ENCODE measurements around the gene RABGAP1L. TPM values are rescaled to one million over a fixed set of nuclear protein-coding genes. Genes with fewer than 3 reads are reported as not detected.

RABGAP1L gene
- total and polyA plus RNA-seq, 2 donors (not counting 3 experiments of a cell fraction or from before 2014, with no cell fraction given) = 6.4 to 22.2 TPM

- TF ChIP-seq MAX (IDR thresholded peaks at IDR 0.05; ENCODE audit: insufficient read depth, insufficient read length) (no peak), FOS (IDR thresholded peaks at IDR 0.05; ENCODE audit: borderline replicate concordance, insufficient read depth, low read length) (no peak), GATA2 (IDR thresholded peaks at IDR 0.05; ENCODE audit: insufficient read depth, insufficient read length, low read depth, low read length) (no peak), JUN (IDR thresholded peaks at IDR 0.05; ENCODE audit: borderline replicate concordance, insufficient read depth, insufficient read length, low read depth) (no peak)
- Histone ChIP-seq H2AFZ (ENCODE audit: low read depth, low read length) (no peak overlapping the region), H3K4me2 (ENCODE audit: insufficient read depth, low read length) (no peak overlapping the region), H3K27me3 (ENCODE audit: control insufficient read depth in 2 of 2, insufficient read depth in 2 of 2, low read length in 2 of 2) (peaks cover 0 to 5% of the 10 kb centered on the region in 2 experiments), H3K9me1 (replicated peaks; ENCODE audit: control insufficient read depth, extremely low read depth, insufficient read depth, low read length) (no peaks in the 10 kb centered on the region), H3K4me1 (ENCODE audit: control insufficient read depth, extremely low read depth, insufficient read depth, low read length) (peaks cover 3% of the 10 kb centered on the region), H3K79me2 (ENCODE audit: control insufficient read depth, insufficient read depth, low read length) (no peaks in the 10 kb centered on the region), H3K27ac (ENCODE audit: insufficient read depth, low read depth, low read length) (no peak overlapping the region), H4K20me1 (replicated peaks; ENCODE audit: control insufficient read depth, extremely low read depth, insufficient read depth, low read length) (no peaks in the 10 kb centered on the region), H3K4me3 (replicated peaks in 1 of 3; ENCODE audit: insufficient read depth in 1 of 3, low read depth in 1 of 3, low read length in 3 of 3) (no peak overlapping the region), H3K9ac (replicated peaks; ENCODE audit: extremely low read depth, insufficient read depth, low read length) (no peak overlapping the region), H3K36me3 (ENCODE audit: control insufficient read depth in 2 of 2, extremely low read depth in 1 of 2, insufficient read depth in 2 of 2, low read length in 2 of 2) (no peaks in the 10 kb centered on the region), H3K9me3 (replicated peaks; ENCODE audit: control insufficient read depth, insufficient read depth, low read length) (no peaks in the 10 kb centered on the region)
- POLR2A ChIA-PET = no interaction called here
- CTCF ChIA-PET = interaction anchor here (0.5 to 1.5 kb wide), 2 partner anchors 14 to 65 kb away, joined by 3 to 4 read pairs; no protein-coding TSS in a partner anchor
- no peak for FAIRE-seq
- no TSS peak for BruUV-seq (replicated peaks)
- no peak for DNase-seq (ENCODE audit: low read depth, low spot score)
- dilution Hi-C loops (cut with MboI; ENCODE audit: extremely low pct_ligation_motif_present, low sequenced_read_pairs) = no loop called here
- intact Hi-C loops (cut with micrococcal nuclease) = no loop called here
These were observed 786.7 kb downstream of the RABGAP1L start for GRCh38 chr1:174946031-174946430.

- Histone ChIP-seq H3K27me3 (ENCODE audit: control insufficient read depth in 2 of 2, insufficient read depth in 2 of 2, low read length in 2 of 2) (peaks cover 0 to 5% of the 10 kb centered on the region in 2 experiments), H3K9me1 (replicated peaks; ENCODE audit: control insufficient read depth, extremely low read depth, insufficient read depth, low read length) (no peaks in the 10 kb centered on the region), H2AFZ (ENCODE audit: low read depth, low read length) (no peak overlapping the region), H3K4me2 (ENCODE audit: insufficient read depth, low read length) (no peak overlapping the region), H3K9ac (replicated peaks; ENCODE audit: extremely low read depth, insufficient read depth, low read length) (no peak overlapping the region), H3K4me3 (replicated peaks in 1 of 3; ENCODE audit: insufficient read depth in 1 of 3, low read depth in 1 of 3, low read length in 3 of 3) (no peak overlapping the region), H4K20me1 (replicated peaks; ENCODE audit: control insufficient read depth, extremely low read depth, insufficient read depth, low read length) (no peaks in the 10 kb centered on the region), H3K9me3 (replicated peaks; ENCODE audit: control insufficient read depth, insufficient read depth, low read length) (no peaks in the 10 kb centered on the region), H3K27ac (ENCODE audit: insufficient read depth, low read depth, low read length) (no peak overlapping the region), H3K36me3 (ENCODE audit: control insufficient read depth in 2 of 2, extremely low read depth in 1 of 2, insufficient read depth in 2 of 2, low read length in 2 of 2) (no peaks in the 10 kb centered on the region), H3K4me1 (ENCODE audit: control insufficient read depth, extremely low read depth, insufficient read depth, low read length) (peaks cover 3% of the 10 kb centered on the region), H3K79me2 (ENCODE audit: control insufficient read depth, insufficient read depth, low read length) (no peaks in the 10 kb centered on the region)
- POLR2A ChIA-PET = no interaction called here
- DNase-seq (ENCODE audit: low read depth, low spot score) = peak; percentile 55
- dilution Hi-C loops (cut with MboI; ENCODE audit: extremely low pct_ligation_motif_present, low sequenced_read_pairs) = no loop called here
- intact Hi-C loops (cut with micrococcal nuclease) = no loop called here
- peak; percentile 42 for FAIRE-seq
- CTCF ChIA-PET = interaction anchor here (0.9 kb wide), 1 partner anchor 17 kb away, joined by 4 read pairs; no protein-coding TSS in a partner anchor
- TF ChIP-seq POLR2AphosphoS5 (IDR thresholded peaks at IDR 0.05; ENCODE audit: insufficient read depth, low read depth, low read length) = no peak
- TF ChIP-seq MAX (IDR thresholded peaks at IDR 0.05; ENCODE audit: insufficient read depth, insufficient read length) = no peak
- no peak for TF ChIP-seq GATA2 (IDR thresholded peaks at IDR 0.05; ENCODE audit: insufficient read depth, insufficient read length, low read depth, low read length)
- TF ChIP-seq FOS (IDR thresholded peaks at IDR 0.05; ENCODE audit: borderline replicate concordance, insufficient read depth, low read length) = no peak
- no peak for TF ChIP-seq JUN (IDR thresholded peaks at IDR 0.05; ENCODE audit: borderline replicate concordance, insufficient read depth, insufficient read length, low read depth)
- no peak for TF ChIP-seq CTCF (IDR thresholded peaks at IDR 0.05; ENCODE audit: extremely low read depth in 1 of 2, insufficient read depth in 1 of 2, low read depth in 1 of 2, low read length in 2 of 2)
- TF ChIP-seq MYC (IDR thresholded peaks at IDR 0.05; ENCODE audit: low read depth, low read length) = no peak
- TF ChIP-seq EZH2 (IDR thresholded peaks at IDR 0.05; ENCODE audit: borderline replicate concordance, low read depth, low read length, severe bottlenecking) = no peak
- no peak for TF ChIP-seq POLR2A (IDR thresholded peaks at IDR 0.05; ENCODE audit: low read depth, low read length)
- no TSS peak for BruUV-seq (replicated peaks)
These were observed 789.7 kb downstream of the RABGAP1L start for GRCh38 chr1:174949061-174949460.

Measured in endothelial cell of umbilical vein (primary cell).